Mesodermal cell (in vitro differentiated cells): Measurements from ENCODE around the gene ADAMTSL2.
"Not testable (repeated sequence)": the region's sequence is repeated elsewhere in the genome, so short reads cannot be mapped to it uniquely, and the experiment has no call there.

Source experiments
- H3K27ac ChIP-seq: 2 replicates; pipeline ENCODE4 v1.7.0; 2013; ENCODE audit warnings: mild to moderate bottlenecking, low read depth, low read length, moderate library complexity; ENCODE audit not compliant: severe bottlenecking
- H3K36me3 ChIP-seq: 2 replicates; pipeline ENCODE4 v1.7.1; 2013; ENCODE audit warnings: mild to moderate bottlenecking, low read length, moderate library complexity; ENCODE audit not compliant: control insufficient read depth, insufficient read depth
- H3K4me1 ChIP-seq: one replicate; pipeline ENCODE4 v1.7.1; 2013; ENCODE audit warnings: mild to moderate bottlenecking, low read length; ENCODE audit not compliant: insufficient read depth, control insufficient read depth, poor library complexity, severe bottlenecking
- H3K4me3 ChIP-seq: 2 replicates; pipeline ENCODE4 v1.7.0; 2013; ENCODE audit warnings: low read length, control low read depth, mild to moderate bottlenecking; ENCODE audit not compliant: insufficient read depth, poor library complexity, severe bottlenecking; ENCODE audit errors: extremely low read depth
- H3K9me3 ChIP-seq: 2 replicates; pipeline ENCODE4 v1.7.1; 2013; ENCODE audit warnings: mild to moderate bottlenecking, low read length, moderate library complexity; ENCODE audit not compliant: control insufficient read depth
- WGBS, 2 experiments: methylation state at CpG; one replicate each; pipeline ENCODE4 v1.1.5; 2013; ENCODE audit warnings: missing lambda C conversion rate in 2 of 2; ENCODE audit not compliant: insufficient coverage in 2 of 2; 5-methylcytosine and 5-hydroxymethylcytosine counted together

The ADAMTSL2 gene

GRCh38 chr9:133563291-133563796, 28.8 kb downstream of the ADAMTSL2 start:
- Histone ChIP-seq H3K4me3 (no peak overlapping the region), H3K9me3 (no peaks in the 10 kb centered on the region), H3K27ac (no peak overlapping the region), H3K4me1 (peaks cover 36% of the 10 kb centered on the region), H3K36me3 (peaks cover 25% of the 10 kb centered on the region)
- WGBS, 2 experiments: 65 to 72% methylated on average over 8 to 12 of the region's 14 CpGs

GRCh38 chr9:133563814-133564213, 29.3 kb downstream of the ADAMTSL2 start:
- H3K36me3 ChIP-seq: peaks cover 25% of the 10 kb centered on the region
- not testable (repeated sequence) for H3K4me3 ChIP-seq, H3K27ac ChIP-seq, H3K9me3 ChIP-seq
- H3K4me1 ChIP-seq: peaks cover 31% of the 10 kb centered on the region

DNA sequence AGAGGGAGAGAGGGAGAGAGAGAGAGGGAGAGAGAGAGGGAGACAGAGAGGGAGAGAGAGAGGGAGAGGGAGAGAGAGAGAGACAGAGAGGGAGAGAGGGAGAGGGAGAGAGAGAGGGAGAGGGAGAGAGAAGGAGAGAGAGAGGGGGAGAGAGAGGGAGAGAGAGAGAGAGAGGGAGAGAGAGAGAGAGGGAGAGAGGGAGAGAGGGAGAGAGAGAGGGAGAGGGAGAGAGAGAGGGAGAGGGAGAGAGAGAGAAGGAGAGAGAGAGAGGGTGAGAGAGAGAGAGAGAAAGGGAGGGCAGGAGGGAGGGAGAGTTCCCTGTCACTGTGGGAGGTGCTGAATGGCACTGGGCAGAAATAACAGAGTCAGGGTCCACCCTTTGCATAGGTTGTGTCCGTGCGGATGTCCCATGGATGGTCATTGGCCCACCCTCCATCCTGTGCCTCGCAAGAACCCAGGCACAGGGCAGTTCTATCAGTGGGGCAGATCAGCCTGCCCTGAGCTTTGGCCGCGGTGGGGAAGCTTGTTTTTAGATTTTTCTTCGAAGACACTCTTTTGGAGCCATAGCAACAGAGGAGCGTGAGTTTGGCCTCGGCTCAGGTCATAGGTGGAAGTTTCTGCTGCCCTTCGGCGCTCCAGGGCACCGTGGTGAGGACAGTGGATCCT, 30.1 kb downstream of the ADAMTSL2 start:
- H3K9me3 ChIP-seq: no peaks in the 10 kb centered on the region
- 92 to 93% methylated on average over 11 of the region's 11 CpGs for WGBS, 2 experiments
- peaks cover 25% of the 10 kb centered on the region for H3K4me1 ChIP-seq
- peaks cover 26% of the 10 kb centered on the region for H3K36me3 ChIP-seq
- H3K4me3 ChIP-seq: no peak overlapping the region
- no peak overlapping the region for H3K27ac ChIP-seq

- Histone ChIP-seq H3K9me3 (no peaks in the 10 kb centered on the region), H3K36me3 (peaks cover 18% of the 10 kb centered on the region), H3K4me3 (no peak overlapping the region), H3K4me1 (peaks cover 25% of the 10 kb centered on the region), H3K27ac (no peak overlapping the region)
- 89 to 91% methylated on average over 9 to 14 of the region's 14 CpGs for WGBS, 2 experiments
Observed at GRCh38 chr9:133566382-133566781, 31.9 kb downstream of the ADAMTSL2 start.

- peaks cover 25% of the 10 kb centered on the region for H3K4me1 ChIP-seq
- H3K36me3 ChIP-seq: peaks cover 15% of the 10 kb centered on the region
- no peak overlapping the region for H3K4me3 ChIP-seq
- 95 to 98% methylated on average over 14 to 17 of the region's 17 CpGs for WGBS, 2 experiments
- H3K9me3 ChIP-seq: no peaks in the 10 kb centered on the region
- H3K27ac ChIP-seq: no peak overlapping the region
Observed at GRCh38 chr9:133566817-133567216, 32.3 kb downstream of the ADAMTSL2 start.

DNA sequence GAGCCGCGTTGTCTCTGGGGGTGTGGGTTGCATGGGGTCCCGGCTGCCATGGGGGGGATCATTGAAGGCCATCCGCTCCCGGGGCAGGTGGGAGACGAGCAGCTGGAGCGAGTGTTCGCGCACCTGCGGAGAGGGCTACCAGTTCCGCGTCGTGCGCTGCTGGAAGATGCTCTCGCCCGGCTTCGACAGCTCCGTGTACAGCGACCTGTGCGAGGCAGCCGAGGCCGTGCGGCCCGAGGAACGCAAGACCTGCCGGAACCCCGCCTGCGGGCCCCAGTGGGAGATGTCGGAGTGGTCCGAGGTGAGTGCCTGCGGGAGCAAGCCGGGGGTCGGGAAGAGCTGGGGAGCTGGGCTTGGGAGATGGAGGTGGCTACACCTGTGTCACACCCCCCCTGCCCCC, 33.7 kb downstream of the ADAMTSL2 start:
- 93 to 95% methylated on average over 27 to 30 of the region's 33 CpGs for WGBS, 2 experiments
- Histone ChIP-seq H3K4me1 (peaks cover 21% of the 10 kb centered on the region), H3K27ac (no peak overlapping the region), H3K9me3 (no peaks in the 10 kb centered on the region), H3K4me3 (no peak overlapping the region), H3K36me3 (peaks cover 13% of the 10 kb centered on the region)

DNA sequence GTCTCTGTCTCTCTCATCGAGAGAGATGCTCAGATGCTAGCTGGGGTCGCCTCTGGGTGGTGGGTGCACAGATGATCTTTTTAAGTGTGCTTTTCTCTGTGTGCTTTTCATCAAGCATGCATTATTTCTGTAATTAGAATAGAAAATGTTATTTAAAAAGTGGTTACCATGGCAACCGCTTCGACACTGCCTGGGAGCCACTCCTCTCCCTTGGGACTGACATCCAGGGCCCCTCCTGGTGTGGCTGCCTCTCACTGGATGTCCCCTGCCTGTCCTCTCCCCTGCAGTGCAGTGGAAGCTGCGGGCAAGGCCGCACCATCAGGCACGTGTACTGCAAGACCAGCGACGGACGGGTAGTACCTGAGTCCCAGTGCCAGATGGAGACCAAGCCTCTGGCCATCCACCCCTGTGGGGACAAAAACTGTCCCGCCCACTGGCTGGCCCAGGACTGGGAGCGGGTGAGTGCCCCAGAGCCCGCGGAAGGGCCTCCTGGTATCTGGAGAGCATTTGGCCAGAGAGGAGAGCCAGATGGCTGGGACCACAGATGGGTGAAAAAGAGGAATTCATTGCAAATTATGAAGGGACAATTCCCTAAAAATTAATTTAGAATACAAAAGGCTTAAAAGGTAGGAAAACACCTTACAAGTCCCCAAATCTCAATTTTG, 34.7 kb downstream of the ADAMTSL2 start:
- H3K27ac ChIP-seq: no peak overlapping the region
- WGBS, 2 experiments: 95 to 97% methylated on average over 9 to 12 of the region's 14 CpGs
- no peaks in the 10 kb centered on the region for H3K9me3 ChIP-seq
- H3K36me3 ChIP-seq: peaks cover 16% of the 10 kb centered on the region
- peaks cover 14% of the 10 kb centered on the region for H3K4me1 ChIP-seq
- H3K4me3 ChIP-seq: no peak overlapping the region

- Histone ChIP-seq H3K4me3 (no peak overlapping the region), H3K36me3 (peaks cover 19% of the 10 kb centered on the region), H3K4me1 (peaks cover 12% of the 10 kb centered on the region), H3K9me3 (no peaks in the 10 kb centered on the region), H3K27ac (no peak overlapping the region)
- WGBS, 2 experiments: 76 to 77% methylated on average over 34 to 36 of the region's 36 CpGs
Observed at GRCh38 chr9:133569891-133570690, 35.6 kb downstream of the ADAMTSL2 start.

DNA sequence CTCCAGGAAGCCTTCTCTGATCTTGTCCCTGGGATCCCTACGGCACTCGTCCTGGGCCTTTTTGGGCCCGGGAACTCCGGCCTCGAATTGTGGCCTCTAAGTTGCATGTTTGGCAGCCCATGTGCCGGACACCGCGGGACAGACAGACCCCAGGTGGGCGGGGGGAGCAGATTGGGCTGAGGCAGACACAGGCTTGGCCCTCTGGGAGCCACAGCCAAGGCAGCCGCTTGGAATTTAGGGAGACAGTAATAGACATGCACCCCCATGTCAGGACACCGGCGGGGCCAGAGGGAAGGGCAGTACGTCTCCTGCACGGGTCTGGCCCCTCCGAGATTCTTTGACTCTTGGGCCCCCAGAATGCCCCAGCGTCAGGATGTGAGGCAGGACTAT, 36.2 kb downstream of the ADAMTSL2 start:
- WGBS, 2 experiments: 79 to 80% methylated on average over 16 of the region's 16 CpGs

GRCh38 chr9:133571391-133571890, 36.9 kb downstream of the ADAMTSL2 start:
- H3K9me3 ChIP-seq: no peaks in the 10 kb centered on the region
- peaks cover 12% of the 10 kb centered on the region for H3K4me1 ChIP-seq
- peaks cover 19% of the 10 kb centered on the region for H3K36me3 ChIP-seq
- no peak overlapping the region for H3K4me3 ChIP-seq
- WGBS, 2 experiments: 93 to 95% methylated on average over 8 to 9 of the region's 9 CpGs
- no peak overlapping the region for H3K27ac ChIP-seq

More for the DNA sequence above, 36.2 kb downstream of the ADAMTSL2 start:
- H3K4me3 ChIP-seq: no peak overlapping the region
- no peak overlapping the region for H3K27ac ChIP-seq
- H3K4me1 ChIP-seq: peaks cover 8% of the 10 kb centered on the region
- peaks cover 19% of the 10 kb centered on the region for H3K36me3 ChIP-seq
- no peaks in the 10 kb centered on the region for H3K9me3 ChIP-seq
